ENCODE data around the gene RPL7A. TPM values are rescaled to one million over a fixed set of nuclear protein-coding genes. Genes with fewer than 3 reads are reported as not detected.
A peak's percentile ranks its signal among the peaks of the same experiment; 100 is the strongest.

The RPL7A gene
- total and polyA plus RNA-seq, 2 of the 13 experiments (the other 11 are each of a cell fraction or from before 2014, with no cell fraction given), result 2,401 to 2,938 TPM

DNA sequence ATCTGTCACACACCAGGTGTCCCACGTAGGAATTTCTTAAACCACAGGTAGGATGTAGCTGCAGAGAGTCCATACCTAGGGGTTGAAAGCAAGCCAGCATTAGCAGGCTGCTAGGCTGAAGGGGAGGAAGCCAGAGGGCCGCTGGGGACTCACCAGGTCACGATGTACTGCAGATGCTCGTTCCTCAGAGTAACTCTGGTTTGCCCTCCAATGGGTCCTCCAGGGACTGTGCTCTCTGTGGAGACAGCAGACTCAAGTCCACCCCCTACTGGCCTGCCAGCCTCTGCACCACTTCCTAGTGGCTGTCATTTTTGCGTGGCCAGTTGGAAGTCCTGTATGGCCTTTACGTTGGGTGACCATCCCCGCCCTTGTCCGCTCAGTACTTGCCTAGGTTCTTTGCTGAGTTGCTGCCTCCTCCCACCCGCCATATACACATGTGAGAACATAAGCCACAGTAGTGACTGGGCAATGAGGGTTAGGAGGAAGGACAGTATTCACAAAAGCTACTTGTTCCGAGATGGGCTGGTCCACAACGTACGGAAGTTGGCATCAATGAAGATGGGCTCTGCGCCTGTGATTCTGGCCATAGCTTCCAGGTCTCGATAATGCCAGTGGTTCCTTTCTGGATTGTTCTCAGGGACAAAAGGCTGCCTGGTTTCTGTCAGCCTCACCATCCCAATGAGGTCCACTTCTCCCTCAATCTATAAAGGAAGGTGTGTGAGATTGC lies 4.1 kb downstream of the RPL7A start (continued):
- TF ChIP-seq, protein P1, sequence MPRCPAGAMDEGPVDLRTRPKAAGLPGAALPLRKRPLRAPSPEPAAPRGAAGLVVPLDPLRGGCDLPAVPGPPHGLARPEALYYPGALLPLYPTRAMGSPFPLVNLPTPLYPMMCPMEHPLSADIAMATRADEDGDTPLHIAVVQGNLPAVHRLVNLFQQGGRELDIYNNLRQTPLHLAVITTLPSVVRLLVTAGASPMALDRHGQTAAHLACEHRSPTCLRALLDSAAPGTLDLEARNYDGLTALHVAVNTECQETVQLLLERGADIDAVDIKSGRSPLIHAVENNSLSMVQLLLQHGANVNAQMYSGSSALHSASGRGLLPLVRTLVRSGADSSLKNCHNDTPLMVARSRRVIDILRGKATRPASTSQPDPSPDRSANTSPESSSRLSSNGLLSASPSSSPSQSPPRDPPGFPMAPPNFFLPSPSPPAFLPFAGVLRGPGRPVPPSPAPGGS (CRISPR knock-in tag; IDR thresholded peaks at IDR 0.05), result peak; percentile 78; the same call in 1 of the 2 replicates
- no peak for TF ChIP-seq RFX3 (CRISPR knock-in tag; IDR thresholded peaks at IDR 0.05)
- no peak for TF ChIP-seq RFX1 (IDR thresholded peaks at IDR 0.05)
- peak; percentile 25; the same call in 1 of the 2 replicates for TF ChIP-seq POLR2AphosphoS5 (IDR thresholded peaks at IDR 0.05; ENCODE audit: low read depth, low read length)
- TF ChIP-seq, protein P2, sequence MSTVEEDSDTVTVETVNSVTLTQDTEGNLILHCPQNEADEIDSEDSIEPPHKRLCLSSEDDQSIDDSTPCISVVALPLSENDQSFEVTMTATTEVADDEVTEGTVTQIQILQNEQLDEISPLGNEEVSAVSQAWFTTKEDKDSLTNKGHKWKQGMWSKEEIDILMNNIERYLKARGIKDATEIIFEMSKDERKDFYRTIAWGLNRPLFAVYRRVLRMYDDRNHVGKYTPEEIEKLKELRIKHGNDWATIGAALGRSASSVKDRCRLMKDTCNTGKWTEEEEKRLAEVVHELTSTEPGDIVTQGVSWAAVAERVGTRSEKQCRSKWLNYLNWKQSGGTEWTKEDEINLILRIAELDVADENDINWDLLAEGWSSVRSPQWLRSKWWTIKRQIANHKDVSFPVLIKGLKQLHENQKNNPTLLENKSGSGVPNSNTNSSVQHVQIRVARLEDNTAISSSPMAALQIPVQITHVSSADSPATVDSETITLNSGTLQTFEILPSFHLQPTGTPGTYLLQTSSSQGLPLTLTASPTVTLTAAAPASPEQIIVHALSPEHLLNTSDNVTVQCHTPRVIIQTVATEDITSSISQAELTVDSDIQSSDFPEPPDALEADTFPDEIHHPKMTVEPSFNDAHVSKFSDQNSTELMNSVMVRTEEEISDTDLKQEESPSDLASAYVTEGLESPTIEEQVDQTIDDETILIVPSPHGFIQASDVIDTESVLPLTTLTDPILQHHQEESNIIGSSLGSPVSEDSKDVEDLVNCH (CRISPR knock-in tag; IDR thresholded peaks at IDR 0.05), result no peak
- no peak for TF ChIP-seq SCMH1 (CRISPR knock-in tag; IDR thresholded peaks at IDR 0.05; ENCODE audit: borderline replicate concordance)
- no peak for TF ChIP-seq ZNF225 (CRISPR knock-in tag; IDR thresholded peaks at IDR 0.05)
- TF ChIP-seq CBFB (CRISPR knock-in tag; IDR thresholded peaks at IDR 0.05), result no peak
- TF ChIP-seq U2AF1 (optimal IDR thresholded peaks at IDR 0.05; ENCODE audit: low read depth, low read length), result no peak
- TF ChIP-seq ZNF264 (CRISPR knock-in tag; IDR thresholded peaks at IDR 0.05), result no peak
- TF ChIP-seq SP5 (CRISPR knock-in tag; IDR thresholded peaks at IDR 0.05; ENCODE audit: borderline replicate concordance, low read depth), result no peak
- no peak for TF ChIP-seq SMYD3 (CRISPR knock-in tag; IDR thresholded peaks at IDR 0.05)
- TF ChIP-seq ZNF605 (CRISPR knock-in tag; IDR thresholded peaks at IDR 0.05), result no peak
- TF ChIP-seq, protein P3, sequence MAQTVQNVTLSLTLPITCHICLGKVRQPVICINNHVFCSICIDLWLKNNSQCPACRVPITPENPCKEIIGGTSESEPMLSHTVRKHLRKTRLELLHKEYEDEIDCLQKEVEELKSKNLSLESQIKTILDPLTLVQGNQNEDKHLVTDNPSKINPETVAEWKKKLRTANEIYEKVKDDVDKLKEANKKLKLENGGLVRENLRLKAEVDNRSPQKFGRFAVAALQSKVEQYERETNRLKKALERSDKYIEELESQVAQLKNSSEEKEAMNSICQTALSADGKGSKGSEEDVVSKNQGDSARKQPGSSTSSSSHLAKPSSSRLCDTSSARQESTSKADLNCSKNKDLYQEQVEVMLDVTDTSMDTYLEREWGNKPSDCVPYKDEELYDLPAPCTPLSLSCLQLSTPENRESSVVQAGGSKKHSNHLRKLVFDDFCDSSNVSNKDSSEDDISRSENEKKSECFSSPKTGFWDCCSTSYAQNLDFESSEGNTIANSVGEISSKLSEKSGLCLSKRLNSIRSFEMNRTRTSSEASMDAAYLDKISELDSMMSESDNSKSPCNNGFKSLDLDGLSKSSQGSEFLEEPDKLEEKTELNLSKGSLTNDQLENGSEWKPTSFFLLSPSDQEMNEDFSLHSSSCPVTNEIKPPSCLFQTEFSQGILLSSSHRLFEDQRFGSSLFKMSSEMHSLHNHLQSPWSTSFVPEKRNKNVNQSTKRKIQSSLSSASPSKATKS (CRISPR knock-in tag; IDR thresholded peaks at IDR 0.05), result no peak
- TF ChIP-seq KAT2B (IDR thresholded peaks at IDR 0.05; ENCODE audit: borderline replicate concordance, low read depth, low read length), result no peak
- no peak for TF ChIP-seq ZNF569 (CRISPR knock-in tag; IDR thresholded peaks at IDR 0.05; ENCODE audit: borderline replicate concordance)
- 0 out of 2 replicates have a peak, but pooled peaks have one; percentile 36 for TF ChIP-seq ELF3 (CRISPR knock-in tag; IDR thresholded peaks at IDR 0.05)
- 0 out of 2 replicates have a peak, but pooled peaks have one; percentile 3 for TF ChIP-seq CEBPG (CRISPR knock-in tag; IDR thresholded peaks at IDR 0.05)
- no peak for TF ChIP-seq RNF2 (conservative IDR thresholded peaks at IDR 0.05; ENCODE audit: low read depth)
- TF ChIP-seq ZNF674 (CRISPR knock-in tag; IDR thresholded peaks at IDR 0.05; ENCODE audit: low read depth), result no peak
- TF ChIP-seq TGIF2 (CRISPR knock-in tag; IDR thresholded peaks at IDR 0.05), result 0 out of 2 replicates have a peak, but pooled peaks have one; percentile 30
- TF ChIP-seq FOXP1 (IDR thresholded peaks at IDR 0.05), result no peak
- no peak; the same call in 1 of the 2 replicates for TF ChIP-seq FOXP1 (CRISPR knock-in tag; IDR thresholded peaks at IDR 0.05)
- TF ChIP-seq NONO (IDR thresholded peaks at IDR 0.05), result no peak
- TF ChIP-seq NONO (CRISPR knock-in tag; conservative IDR thresholded peaks at IDR 0.05), result peak; percentile 33; the same call in 1 of the 2 replicates
- no peak for TF ChIP-seq NR2F2 (IDR thresholded peaks at IDR 0.05; ENCODE audit: borderline replicate concordance, low read depth)
- peak; percentile 57; the same call in 1 of the 2 replicates for TF ChIP-seq ZNF468 (CRISPR knock-in tag; IDR thresholded peaks at IDR 0.05)
- no peak for TF ChIP-seq ZNF143 (CRISPR knock-in tag; IDR thresholded peaks at IDR 0.05)
- TF ChIP-seq PAWR (CRISPR knock-in tag; IDR thresholded peaks at IDR 0.05; ENCODE audit: borderline replicate concordance), result no peak

All from HepG2 (cell line).